Fibroblast of peridontal ligament (primary cell): ENCODE data around the gene CYB561.
A peak's percentile ranks its signal among the peaks of the same experiment; 100 is the strongest.
"Not testable (repeated sequence)": the region's sequence is repeated elsewhere in the genome, so short reads cannot be mapped to it uniquely, and the experiment has no call there.

Experiments
- DNase-seq: peaks from one replicate; pipeline ENCODE4 v3.0.0-alpha.2; 2010; ENCODE audit errors: extremely low read depth

The CYB561 gene

GRCh38 chr17:63479495-63480184, 33.5 kb upstream of the CYB561 start:
- DNase-seq = no peak

- peak; percentile 92 for DNase-seq
These were observed 32.8 kb upstream of the CYB561 start for GRCh38 chr17:63478814-63479494.

DNA sequence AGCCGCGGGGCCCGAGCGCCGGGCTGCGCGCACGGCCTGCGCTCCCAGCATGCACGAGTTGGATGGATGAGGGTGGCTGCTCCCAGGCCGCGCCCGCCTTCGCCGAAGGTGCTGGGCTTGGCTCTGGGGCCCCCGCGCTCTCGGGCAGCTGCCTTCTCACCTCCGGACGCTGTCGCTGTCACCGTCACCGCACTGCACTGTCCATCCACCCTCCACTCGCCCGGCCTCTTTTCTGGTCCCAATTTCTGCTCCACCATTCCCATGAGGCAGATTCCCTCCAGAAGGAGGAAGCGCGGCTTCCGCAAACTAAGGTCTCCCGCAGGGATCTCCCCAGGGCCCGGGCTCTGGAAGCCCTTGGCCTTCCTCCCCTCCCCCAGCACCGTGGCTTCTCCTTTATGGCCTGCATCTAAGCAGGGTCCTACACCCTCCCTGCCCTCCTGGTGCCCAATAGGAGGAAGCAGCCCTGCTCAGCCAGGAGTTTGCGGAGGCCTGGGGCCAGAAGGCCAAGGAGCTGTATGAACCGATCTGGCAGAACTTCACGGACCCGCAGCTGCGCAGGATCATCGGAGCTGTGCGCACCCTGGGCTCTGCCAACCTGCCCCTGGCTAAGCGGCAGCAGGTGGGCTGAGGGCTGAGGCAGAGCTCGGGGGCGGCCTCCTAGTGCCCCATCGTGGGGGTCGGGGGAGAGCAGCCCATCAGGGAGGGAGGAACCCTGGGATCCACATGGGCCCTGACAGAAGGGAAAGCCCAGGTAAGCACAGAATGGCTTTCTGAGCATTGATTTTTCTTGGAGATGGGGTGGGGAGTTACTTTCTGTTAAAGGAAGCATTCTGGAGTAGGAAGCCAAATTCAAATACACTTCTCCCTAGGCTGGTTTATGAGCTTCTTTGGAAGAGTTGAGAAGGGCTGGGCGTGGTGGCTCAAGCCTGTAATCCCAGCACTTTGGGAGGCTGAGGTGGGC, 31.7 kb upstream of the CYB561 start:
- no peak for DNase-seq

DNA sequence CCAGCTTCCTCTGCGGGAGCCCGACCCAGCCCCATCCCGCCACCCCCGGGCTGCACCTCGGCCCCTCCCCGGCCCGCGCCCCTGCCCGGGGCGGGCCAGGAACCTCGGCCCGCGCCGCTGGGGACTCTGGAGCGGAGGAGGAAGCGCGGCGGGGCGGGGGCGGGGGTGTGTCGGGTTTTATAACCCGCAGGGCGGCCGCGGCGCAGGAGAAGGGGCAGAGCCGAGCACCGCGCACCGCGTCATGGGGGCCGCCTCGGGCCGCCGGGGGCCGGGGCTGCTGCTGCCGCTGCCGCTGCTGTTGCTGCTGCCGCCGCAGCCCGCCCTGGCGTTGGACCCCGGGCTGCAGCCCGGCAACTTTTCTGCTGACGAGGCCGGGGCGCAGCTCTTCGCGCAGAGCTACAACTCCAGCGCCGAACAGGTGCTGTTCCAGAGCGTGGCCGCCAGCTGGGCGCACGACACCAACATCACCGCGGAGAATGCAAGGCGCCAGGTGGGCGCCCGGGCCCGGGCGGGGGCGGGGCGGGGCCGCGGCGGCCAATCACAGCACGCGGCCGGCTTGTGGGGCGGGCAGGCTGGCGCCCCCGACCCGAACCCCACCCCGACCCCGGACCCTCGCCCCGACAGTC, 30.9 kb upstream of the CYB561 start, which contains the start of gene ACE:
ACE (plus strand) TSS at position 208 of the 626 bp plus-strand sequence; CDS start at position 242, 34 bp downstream.
- no peak for DNase-seq

DNA sequence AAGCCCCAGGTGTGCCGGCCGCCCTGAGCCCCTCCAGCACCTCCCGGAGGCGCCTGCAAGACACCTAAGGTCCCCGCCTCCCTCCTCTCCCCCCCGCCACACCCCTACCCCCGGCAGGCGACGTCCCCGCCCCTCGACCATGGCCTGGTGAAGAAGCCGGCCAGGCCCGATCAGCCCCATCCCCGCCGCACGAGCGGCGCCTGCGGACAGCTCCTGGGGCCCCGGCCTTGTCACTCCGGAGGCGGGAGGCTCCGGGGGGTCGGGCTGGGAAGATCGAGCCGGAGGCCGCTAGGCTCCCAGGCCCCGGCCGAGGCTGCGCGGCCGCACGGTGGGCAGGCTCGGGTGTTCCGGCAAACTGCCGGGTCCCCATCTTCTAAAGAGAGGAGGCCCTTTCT, 30.4 kb upstream of the CYB561 start:
- no peak for DNase-seq

DNA sequence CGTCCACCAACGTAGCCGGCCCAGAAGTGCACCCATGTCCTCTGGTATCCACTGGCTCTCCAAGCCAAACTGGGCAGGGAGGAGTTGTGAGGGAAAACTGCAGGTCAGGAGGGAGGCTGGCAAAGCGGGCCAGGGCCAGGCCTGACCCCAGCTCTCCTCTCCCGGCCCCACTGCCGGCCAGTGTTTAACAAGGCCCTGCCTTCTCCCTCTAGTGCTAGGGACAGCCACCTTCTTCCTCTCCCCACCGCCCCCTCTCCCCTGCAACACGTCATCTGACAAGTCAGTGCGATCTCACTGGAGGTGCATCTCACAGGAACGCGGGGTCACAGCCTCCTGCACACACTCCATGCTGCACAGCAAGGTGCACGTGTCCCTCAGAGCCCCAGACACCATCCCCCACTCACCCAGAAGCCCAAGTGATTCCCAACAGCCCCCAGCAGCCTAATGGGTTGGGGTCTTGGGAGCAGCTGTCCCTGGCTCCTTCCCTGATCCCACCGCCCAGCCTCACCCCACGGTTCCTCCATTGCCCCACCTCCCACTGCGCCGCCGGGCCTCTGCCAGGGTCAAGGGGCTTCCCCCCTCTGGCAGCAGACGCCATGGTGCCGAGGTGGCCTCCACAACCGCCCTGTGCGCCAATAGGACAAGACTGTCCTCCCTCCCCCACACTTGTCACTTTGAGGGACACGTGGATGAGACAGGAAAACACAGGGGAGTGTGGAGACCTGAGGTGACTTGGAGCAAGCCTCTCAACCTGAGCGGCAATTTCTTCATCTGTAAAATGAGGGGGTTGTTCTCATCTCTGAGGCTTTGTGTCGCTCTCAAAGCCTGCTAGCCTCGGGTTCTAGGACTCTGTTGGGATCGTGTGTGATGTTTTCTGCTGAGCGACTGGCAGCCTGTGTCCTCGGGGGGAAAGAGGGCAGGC, 29.6 kb upstream of the CYB561 start:
- no peak for DNase-seq

DNA sequence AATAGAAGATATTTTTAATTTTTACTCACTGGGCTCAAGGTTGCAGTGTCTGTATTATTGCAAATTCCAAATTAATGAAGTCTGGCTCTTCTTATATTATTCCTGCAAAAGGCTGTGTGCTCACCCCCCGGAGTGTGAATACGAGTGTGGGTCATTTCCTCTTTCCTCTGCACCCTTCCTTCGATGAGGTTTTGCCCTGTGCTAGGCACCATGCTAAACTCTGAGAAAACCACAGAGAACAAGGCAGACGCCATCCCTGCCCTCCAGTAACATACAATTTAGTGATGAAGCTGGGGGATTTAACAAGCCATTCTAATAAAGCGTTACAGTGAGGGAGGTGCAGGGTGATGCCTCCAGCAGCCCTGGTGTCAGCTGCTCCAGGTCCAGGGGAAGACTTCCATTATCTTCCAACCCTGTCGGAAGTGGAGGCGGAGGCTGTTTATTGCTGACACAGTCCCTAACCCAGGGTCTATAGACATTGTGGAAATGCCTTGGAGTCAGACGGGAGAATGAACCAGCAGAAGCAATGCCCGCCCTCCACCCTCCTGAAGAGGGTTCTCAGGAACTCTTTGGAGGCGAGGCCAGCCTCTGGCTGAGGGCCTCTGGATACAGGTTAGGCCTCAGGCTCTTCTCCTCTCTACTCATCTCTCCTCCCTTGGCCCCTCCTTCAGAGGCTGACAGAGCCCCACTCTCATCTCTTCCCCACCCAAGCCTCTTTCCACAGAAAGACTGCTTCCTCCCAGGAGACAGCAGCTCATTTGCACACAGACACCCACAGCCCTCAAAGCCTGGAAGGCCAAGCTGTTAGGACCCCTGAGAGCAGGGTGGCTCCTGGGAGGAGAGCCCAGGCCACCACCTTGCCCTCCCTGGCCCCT, 28.7 kb upstream of the CYB561 start:
- no peak for DNase-seq

- DNase-seq = no peak
These were observed 28.1 kb upstream of the CYB561 start for GRCh38 chr17:63474174-63474573.

GRCh38 chr17:63468099-63468498, 22.0 kb upstream of the CYB561 start:
- DNase-seq = not testable (repeated sequence)

GRCh38 chr17:63464691-63465236, 18.7 kb upstream of the CYB561 start:
- no peak for DNase-seq

GRCh38 chr17:63463771-63464170, 17.7 kb upstream of the CYB561 start:
- no peak for DNase-seq

DNA sequence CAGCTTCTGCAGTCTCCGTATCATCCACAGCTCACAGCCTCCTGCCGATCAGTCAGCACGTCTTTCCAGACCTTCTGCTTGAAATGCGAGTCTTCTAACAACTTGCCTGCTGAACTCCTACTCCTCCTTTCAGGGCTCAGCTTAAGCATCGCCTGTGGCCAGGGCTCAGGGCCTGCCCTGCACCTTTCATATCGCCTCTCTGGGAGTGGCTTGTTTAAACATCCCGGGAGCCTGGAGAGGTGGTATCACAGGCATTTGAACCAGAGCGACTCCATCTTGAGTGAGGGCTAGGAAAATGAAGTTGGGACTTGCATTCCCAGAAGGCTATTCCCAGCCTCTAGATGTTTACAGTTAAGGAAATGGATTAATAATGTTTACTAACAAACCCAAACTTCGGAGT, 13.9 kb upstream of the CYB561 start:
- no peak for DNase-seq

- no peak for DNase-seq
These were observed 12.4 kb upstream of the CYB561 start for GRCh38 chr17:63458478-63458877.

DNA sequence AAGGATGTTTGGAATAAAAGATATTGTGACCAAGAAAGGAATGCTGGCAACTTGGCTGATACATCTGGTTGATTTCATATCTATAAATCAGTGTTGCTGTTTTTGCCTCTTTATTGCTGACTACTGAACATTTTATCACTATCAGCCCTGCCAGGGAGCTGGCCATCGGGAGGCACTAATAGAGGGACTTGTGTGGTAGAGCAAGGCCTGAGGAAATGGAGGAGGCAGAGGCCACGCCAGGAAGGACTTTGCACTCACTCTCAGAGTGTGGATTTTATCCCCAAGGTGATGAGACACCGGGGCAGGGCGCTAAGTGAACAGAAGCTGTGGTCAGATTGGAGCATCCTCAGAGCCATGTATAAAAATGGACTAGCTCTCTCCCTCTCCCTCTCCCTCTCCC, 9.3 kb upstream of the CYB561 start:
- peak; percentile 15 for DNase-seq

GRCh38 chr17:63454915-63455314, 8.8 kb upstream of the CYB561 start:
- no peak for DNase-seq

DNA sequence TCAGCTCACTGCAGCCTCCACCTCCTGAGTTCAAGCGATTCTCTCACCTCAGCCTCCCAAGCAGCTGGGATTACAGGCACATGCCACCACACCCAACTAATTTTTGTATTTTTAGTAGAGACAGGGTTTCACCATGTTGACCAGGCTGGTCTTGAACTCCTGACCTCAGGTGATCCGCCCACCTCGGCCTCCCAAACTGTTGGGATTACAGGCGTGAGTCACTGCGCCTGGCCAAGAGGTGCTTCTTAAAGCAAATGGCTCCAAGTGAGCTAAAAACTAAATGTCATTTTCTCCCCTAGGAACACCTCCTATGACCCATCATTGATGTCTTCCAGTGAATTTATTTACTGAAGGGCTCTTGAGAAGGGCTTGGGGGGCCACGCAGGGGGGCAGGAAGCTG, 8.3 kb upstream of the CYB561 start:
- DNase-seq = not testable (repeated sequence)

- no peak for DNase-seq
These were observed 7.0 kb upstream of the CYB561 start for GRCh38 chr17:63452962-63453551.

DNA sequence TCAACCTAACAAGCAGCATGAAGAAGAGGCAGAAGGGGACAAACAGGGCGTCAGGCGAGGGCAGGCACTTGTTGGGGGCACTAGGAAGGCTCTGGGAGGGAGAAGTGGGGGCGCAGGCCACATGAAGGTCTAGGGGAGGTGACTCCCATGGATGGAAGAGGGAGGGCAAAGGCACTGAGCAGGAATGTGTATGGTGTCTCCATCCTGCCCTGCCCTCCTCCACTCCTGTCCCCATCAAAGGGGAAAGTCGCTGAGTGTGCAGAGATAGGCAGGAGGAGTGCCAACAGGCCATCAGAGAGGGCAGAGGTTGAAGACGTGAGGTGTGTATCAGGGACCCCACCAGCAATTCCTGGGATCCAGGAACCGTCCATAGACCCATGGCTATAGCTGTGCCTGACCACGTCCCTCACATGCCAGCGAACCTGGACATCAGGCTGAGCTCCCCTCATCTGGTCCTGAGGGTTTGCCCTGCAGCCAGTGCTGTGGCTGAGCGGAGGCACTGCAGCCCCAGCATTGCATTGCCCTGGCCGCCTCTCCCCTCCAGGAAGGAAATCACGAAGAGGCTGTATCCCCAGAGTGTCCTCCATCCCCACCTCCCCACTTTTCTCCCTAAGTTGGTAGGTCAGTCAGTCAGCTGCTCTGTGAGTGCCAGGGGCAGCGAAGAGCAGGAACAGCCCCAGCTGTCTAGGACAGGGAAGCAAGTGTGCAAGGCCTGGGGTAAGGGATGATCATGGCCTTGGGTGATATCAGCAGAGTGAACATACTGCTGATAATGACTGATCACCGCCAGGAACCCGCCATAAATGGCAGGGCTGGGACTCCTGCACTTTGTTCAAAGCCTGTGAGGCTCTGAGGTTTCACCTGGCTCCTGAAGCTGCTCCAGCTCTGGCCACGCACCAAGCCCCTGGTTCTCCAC, 6.2 kb upstream of the CYB561 start:
- DNase-seq = no peak
